CD14-positive monocyte (primary cell): ENCODE data around the gene SEMA3F. TPM values are rescaled to one million over a fixed set of nuclear protein-coding genes. Genes with fewer than 3 reads are reported as not detected.

Experiments
- DNase-seq, 3 donors: peaks; one replicate each; pipeline ENCODE4 v3.0.0-alpha.2; 2011 to 2022
- H2AFZ ChIP-seq: 2 replicates; pipeline ENCODE4 v1.6.0; 2012; ENCODE audit warnings: mild to moderate bottlenecking, low read depth, low read length, inconsistent platforms; ENCODE audit not compliant: insufficient read depth, poor library complexity, severe bottlenecking
- H3K27ac ChIP-seq, 2 donors: 1 replicate in 1 of 2; 2 replicates in 1 of 2; pipeline ENCODE4 v1.5.1; 2012 to 2013; ENCODE audit warnings: low read length in 2 of 2, control low read depth in 1 of 2, inconsistent platforms in 1 of 2, low read depth in 1 of 2, mild to moderate bottlenecking in 1 of 2
- H3K27me3 ChIP-seq, 2 donors: one replicate each; pipeline versions ENCODE4 v1.6.0 to v1.6.1; 2011 to 2013; ENCODE audit warnings: low read length in 2 of 2; ENCODE audit not compliant: control insufficient read depth in 2 of 2, insufficient read depth in 2 of 2
- H3K36me3 ChIP-seq, 2 donors: replicated peaks in 1 of 2; 1 replicate in 1 of 2; 2 replicates in 1 of 2; pipeline versions ENCODE4 v1.5.1 to v1.6.1; 2012 to 2013; ENCODE audit warnings: low read length in 2 of 2, control low read depth in 1 of 2, inconsistent platforms in 1 of 2, mild to moderate bottlenecking in 1 of 2; ENCODE audit not compliant: insufficient read depth in 2 of 2, control insufficient read depth in 1 of 2
- H3K4me1 ChIP-seq, 2 donors: 1 replicate in 1 of 2; 2 replicates in 1 of 2; pipeline versions ENCODE4 v1.5.1 to v1.6.1; 2012 to 2013; ENCODE audit warnings: low read length in 2 of 2, control low read depth in 1 of 2, inconsistent platforms in 1 of 2, mild to moderate bottlenecking in 1 of 2, moderate library complexity in 1 of 2; ENCODE audit not compliant: insufficient read depth in 2 of 2, control insufficient read depth in 1 of 2
- H3K4me2 ChIP-seq: replicated peaks from 2 replicates; pipeline ENCODE3; 2012; ENCODE audit warnings: low read length, moderate library complexity, mild to moderate bottlenecking; ENCODE audit not compliant: poor library complexity, severe bottlenecking; ENCODE audit errors: extremely low read depth
- H3K4me3 ChIP-seq, 3 experiments: fragments of 200-600 bp in 1 of 3; sonication (generic) in 1 of 3; replicated peaks in 1 of 3; 1 replicate in 2 of 3; 2 replicates in 1 of 3; pipeline ENCODE4 v1.5.1; 2011 to 2013; ENCODE audit warnings: low read length in 3 of 3, mild to moderate bottlenecking in 3 of 3, control low read depth in 2 of 3, low read depth in 2 of 3, inconsistent platforms in 1 of 3, moderate library complexity in 1 of 3
- H3K79me2 ChIP-seq: 2 replicates; pipeline ENCODE4 v1.6.0; 2012; ENCODE audit warnings: mild to moderate bottlenecking, control low read depth, inconsistent platforms, low read length, moderate library complexity; ENCODE audit not compliant: insufficient read depth
- H3K9ac ChIP-seq: 2 replicates; pipeline ENCODE4 v1.6.0; 2017; ENCODE audit warnings: low read length, mild to moderate bottlenecking; ENCODE audit not compliant: insufficient read depth, poor library complexity, severe bottlenecking
- H3K9me3 ChIP-seq, 2 donors: replicated peaks in 1 of 2; 1 replicate in 1 of 2; 2 replicates in 1 of 2; pipeline versions ENCODE4 v1.5.1 to v1.6.1; 2012 to 2013; ENCODE audit warnings: low read length in 2 of 2, control low read depth in 1 of 2; ENCODE audit not compliant: control insufficient read depth in 1 of 2, insufficient read depth in 1 of 2
- H4K20me1 ChIP-seq: 2 replicates; pipeline ENCODE4 v1.6.0; 2012; ENCODE audit warnings: mild to moderate bottlenecking, low read length, control low read depth, moderate library complexity; ENCODE audit not compliant: insufficient read depth
- H3K27ac Mint-ChIP-seq, 7 donors: one replicate each; pipeline ENCODE4 v1.8.0; 2020; ENCODE audit warnings: mild to moderate bottlenecking in 7 of 7, mixed read lengths in 7 of 7, moderate library complexity in 6 of 7, inconsistent platforms in 2 of 7
- H3K27me3 Mint-ChIP-seq, 3 donors: one replicate each; pipeline ENCODE4 v1.8.0; 2021 to 2022; ENCODE audit warnings: low read depth in 3 of 3, mild to moderate bottlenecking in 3 of 3, mixed read lengths in 3 of 3, moderate library complexity in 3 of 3, inconsistent platforms in 1 of 3
- H3K36me3 Mint-ChIP-seq, 2 donors: one replicate each; pipeline ENCODE4 v1.8.0; 2020; ENCODE audit warnings: mixed read lengths in 2 of 2, inconsistent platforms in 1 of 2, mild to moderate bottlenecking in 1 of 2
- H3K4me1 Mint-ChIP-seq: one replicate; pipeline ENCODE4 v1.8.0; 2020; ENCODE audit warnings: mild to moderate bottlenecking, mixed read lengths
- H3K4me3 Mint-ChIP-seq, 2 donors: one replicate each; pipeline ENCODE4 v1.8.0; 2020; ENCODE audit warnings: mild to moderate bottlenecking in 2 of 2, mixed read lengths in 2 of 2, moderate library complexity in 1 of 2
- H3K9me3 Mint-ChIP-seq, 7 donors: one replicate each; pipeline ENCODE4 v1.8.0; 2020 to 2022; ENCODE audit warnings: mixed read lengths in 7 of 7, mild to moderate bottlenecking in 6 of 7, moderate library complexity in 6 of 7, inconsistent platforms in 2 of 7
- WGBS: methylation state at CpG from one replicate; pipeline ENCODE4 v1.1.5; 2013; ENCODE audit warnings: missing lambda C conversion rate; ENCODE audit not compliant: insufficient coverage; 5-methylcytosine and 5-hydroxymethylcytosine counted together
- intact Hi-C, 2 donors: fragments of 100-400 bp; cut with micrococcal nuclease; formaldehyde crosslinking; loops; one replicate each; pipeline versions ENCODE4 v1.15.0 to v1.15.1; 2023
- polyA plus RNA-seq, 3 donors: library from polyadenylated mRNA; depleted of rRNA in 1 of 3; unstranded in 2 of 3; stranded (reverse) in 1 of 3; fragments of 300-500 nt in 2 of 3; fragments of >200 nt in 1 of 3; fragmentation: Illumina TruSeq in 2 of 3; gene quantifications; 1 replicate in 2 of 3; 2 replicates in 1 of 3; pipeline ENCODE4 v1.2.3, GENCODE V29; 2012 to 2021
- TF ChIP-seq, protein P1 (sequence below): fragments of 200-600 bp; IDR thresholded peaks from one replicate; pipeline ENCODE4 v1.8.0; 2022; ENCODE audit warnings: antibody characterized with exemption, mild to moderate bottlenecking

The SEMA3F gene
- polyA plus RNA-seq, 3 donors: 0.01 TPM; not detected in 2

GRCh38 chr3:50236484-50237132, 81.5 kb downstream of the SEMA3F start:
- Histone ChIP-seq H3K4me1 (peaks cover 72 to 76% of the 10 kb centered on the region in 2 donors), H3K36me3 (peaks cover 16 to 22% of the 10 kb centered on the region in 2 donors), H3K79me2 (peaks cover 92% of the 10 kb centered on the region), H3K27me3 (no peaks in the 10 kb centered on the region), H3K27ac (peak overlapping the region; percentile 98 to 100), H3K4me3 (peak overlapping the region; percentile 61 to 100 (median 97)), H3K9ac (peak overlapping the region; percentile 89), H2AFZ (no peak overlapping the region), H4K20me1 (peaks cover 55% of the 10 kb centered on the region), H3K4me2 (peak overlapping the region; percentile 96), H3K9me3 (no peaks in the 10 kb centered on the region)
- H3K27me3 Mint-ChIP-seq: peaks cover 0 to 1% (median 0%) of the 10 kb centered on the region in 3 donors
- TF ChIP-seq, protein P1, sequence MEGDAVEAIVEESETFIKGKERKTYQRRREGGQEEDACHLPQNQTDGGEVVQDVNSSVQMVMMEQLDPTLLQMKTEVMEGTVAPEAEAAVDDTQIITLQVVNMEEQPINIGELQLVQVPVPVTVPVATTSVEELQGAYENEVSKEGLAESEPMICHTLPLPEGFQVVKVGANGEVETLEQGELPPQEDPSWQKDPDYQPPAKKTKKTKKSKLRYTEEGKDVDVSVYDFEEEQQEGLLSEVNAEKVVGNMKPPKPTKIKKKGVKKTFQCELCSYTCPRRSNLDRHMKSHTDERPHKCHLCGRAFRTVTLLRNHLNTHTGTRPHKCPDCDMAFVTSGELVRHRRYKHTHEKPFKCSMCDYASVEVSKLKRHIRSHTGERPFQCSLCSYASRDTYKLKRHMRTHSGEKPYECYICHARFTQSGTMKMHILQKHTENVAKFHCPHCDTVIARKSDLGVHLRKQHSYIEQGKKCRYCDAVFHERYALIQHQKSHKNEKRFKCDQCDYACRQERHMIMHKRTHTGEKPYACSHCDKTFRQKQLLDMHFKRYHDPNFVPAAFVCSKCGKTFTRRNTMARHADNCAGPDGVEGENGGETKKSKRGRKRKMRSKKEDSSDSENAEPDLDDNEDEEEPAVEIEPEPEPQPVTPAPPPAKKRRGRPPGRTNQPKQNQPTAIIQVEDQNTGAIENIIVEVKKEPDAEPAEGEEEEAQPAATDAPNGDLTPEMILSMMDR: no peak
- peaks cover 0 to 2% (median 0%) of the 10 kb centered on the region in 7 donors for H3K9me3 Mint-ChIP-seq
- H3K4me1 Mint-ChIP-seq: peaks cover 67% of the 10 kb centered on the region
- H3K4me3 Mint-ChIP-seq: peak overlapping the region; percentile 99 to 100
- H3K27ac Mint-ChIP-seq: peak overlapping the region; percentile 93 to 98 (median 95)
- intact Hi-C loops: no loop called here
- 0% methylated on average over 12 of the region's 13 CpGs for whole genome bisulfite sequencing
- peaks cover 22 to 44% of the 10 kb centered on the region in 2 donors for H3K36me3 Mint-ChIP-seq
- DNase-seq: no peak

DNA sequence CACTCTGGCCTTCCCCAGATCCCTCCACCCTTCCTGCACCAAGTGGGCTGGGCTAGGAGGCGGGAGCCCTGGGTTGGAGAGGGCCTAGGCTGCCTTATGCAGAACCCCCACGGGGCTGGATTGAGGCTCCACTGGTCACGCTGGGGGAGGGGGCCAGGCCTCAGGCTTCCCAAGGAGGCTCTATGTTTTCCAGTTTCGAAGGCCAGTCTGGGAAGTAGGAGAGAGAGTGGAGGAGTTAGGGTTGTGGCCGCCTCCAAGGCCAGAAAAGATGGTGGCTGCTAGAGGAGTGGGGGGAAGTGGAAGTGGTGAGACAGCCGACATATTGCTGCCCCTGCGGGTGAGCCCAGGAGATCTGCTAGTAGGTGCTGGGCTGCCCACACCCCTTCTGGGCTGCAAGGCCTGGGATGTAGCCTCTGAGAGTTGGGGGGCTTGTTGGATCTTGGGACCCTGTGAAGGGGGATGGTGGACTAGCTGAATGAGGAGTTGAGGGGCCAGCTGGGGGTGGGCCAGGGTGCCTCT, 82.1 kb downstream of the SEMA3F start:
- Histone ChIP-seq H4K20me1 (peaks cover 61% of the 10 kb centered on the region), H3K27ac (peak overlapping the region; percentile 98 to 100), H3K4me1 (peaks cover 75 to 76% of the 10 kb centered on the region in 2 donors), H3K4me3 (peak overlapping the region; percentile 61 to 100 (median 97)), H3K36me3 (peaks cover 16 to 22% of the 10 kb centered on the region in 2 donors), H3K79me2 (peaks cover 93% of the 10 kb centered on the region), H3K4me2 (peak overlapping the region; percentile 96), H3K9ac (peak overlapping the region; percentile 89), H3K27me3 (no peaks in the 10 kb centered on the region), H3K9me3 (no peaks in the 10 kb centered on the region), H2AFZ (no peak overlapping the region)
- peak overlapping the region; percentile 93 to 98 (median 95) for H3K27ac Mint-ChIP-seq
- peaks cover 22 to 48% of the 10 kb centered on the region in 2 donors for H3K36me3 Mint-ChIP-seq
- intact Hi-C loops: no loop called here
- H3K9me3 Mint-ChIP-seq: peaks cover 0 to 2% (median 0%) of the 10 kb centered on the region in 7 donors
- 0% methylated on average over 6 of the region's 7 CpGs for WGBS
- peaks cover 71% of the 10 kb centered on the region for H3K4me1 Mint-ChIP-seq
- peak overlapping the region; percentile 99 to 100 for H3K4me3 Mint-ChIP-seq
- TF ChIP-seq, protein P1: no peak
- peaks cover 0 to 1% (median 0%) of the 10 kb centered on the region in 3 donors for H3K27me3 Mint-ChIP-seq
- peak in 2 of 3 donors; percentile 39 to 51 for DNase-seq
